Measurements from ENCODE around the gene CTRB1.

Gene CTRB1

DNA sequence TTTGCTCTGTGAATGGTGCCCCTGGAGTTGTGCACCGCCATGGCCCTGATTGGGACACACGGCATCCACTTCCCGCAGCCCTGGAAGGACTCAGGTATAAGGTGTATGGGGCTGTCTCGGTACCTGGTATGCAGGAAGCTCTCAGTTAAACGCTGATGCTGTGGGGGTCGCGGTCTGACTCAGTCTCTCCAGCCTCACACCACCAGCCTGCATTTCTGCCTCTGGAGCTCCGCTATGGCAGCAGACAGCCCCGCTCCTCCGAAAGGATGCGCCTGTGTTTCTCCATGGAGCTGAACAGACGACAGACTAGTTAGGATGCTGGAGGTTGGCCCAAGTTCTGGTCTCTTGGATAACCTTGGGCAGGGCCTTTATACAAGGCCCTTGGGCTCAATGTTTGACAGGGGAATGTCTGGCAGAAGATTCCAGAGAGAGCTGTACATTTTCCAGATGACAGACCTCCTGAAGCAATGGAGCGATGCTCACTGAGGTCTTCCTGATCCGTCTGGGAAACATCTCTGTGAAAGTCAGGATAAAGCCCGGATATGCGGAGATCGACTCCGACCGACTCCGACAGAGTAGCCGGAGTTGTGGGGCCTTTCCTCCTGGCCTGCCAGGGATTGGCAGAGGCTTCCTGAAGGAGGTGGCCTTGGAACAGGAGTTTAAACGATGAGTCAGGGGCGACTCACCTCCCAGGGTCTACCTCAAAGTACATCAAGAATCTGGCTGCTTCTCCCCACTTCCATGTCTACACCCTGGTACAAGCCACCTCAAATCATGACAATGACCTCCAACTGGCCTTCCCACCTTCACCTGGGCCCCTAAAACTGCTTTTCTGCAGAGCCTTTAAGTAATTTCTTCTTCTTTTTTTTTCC, 54.5 kb downstream of the CTRB1 start:
- DNase-seq: no peak
